ENCODE data around the gene EPS8L3.
"Not testable (repeated sequence)": the region's sequence is repeated elsewhere in the genome, so short reads cannot be mapped to it uniquely, and the experiment has no call there.

The EPS8L3 gene

GRCh38 chr1:109764561-109765482 is 1.1 kb upstream of the EPS8L3 start:
- DNase-seq (ENCODE audit: low spot score) = no peak

- DNase-seq (ENCODE audit: low spot score) = no peak
Observed at GRCh38 chr1:109762821-109763645, 690 bp downstream of the EPS8L3 start.

GRCh38 chr1:109762039-109762585 is 1.6 kb downstream of the EPS8L3 start:
- no peak for DNase-seq (ENCODE audit: low spot score)

DNA sequence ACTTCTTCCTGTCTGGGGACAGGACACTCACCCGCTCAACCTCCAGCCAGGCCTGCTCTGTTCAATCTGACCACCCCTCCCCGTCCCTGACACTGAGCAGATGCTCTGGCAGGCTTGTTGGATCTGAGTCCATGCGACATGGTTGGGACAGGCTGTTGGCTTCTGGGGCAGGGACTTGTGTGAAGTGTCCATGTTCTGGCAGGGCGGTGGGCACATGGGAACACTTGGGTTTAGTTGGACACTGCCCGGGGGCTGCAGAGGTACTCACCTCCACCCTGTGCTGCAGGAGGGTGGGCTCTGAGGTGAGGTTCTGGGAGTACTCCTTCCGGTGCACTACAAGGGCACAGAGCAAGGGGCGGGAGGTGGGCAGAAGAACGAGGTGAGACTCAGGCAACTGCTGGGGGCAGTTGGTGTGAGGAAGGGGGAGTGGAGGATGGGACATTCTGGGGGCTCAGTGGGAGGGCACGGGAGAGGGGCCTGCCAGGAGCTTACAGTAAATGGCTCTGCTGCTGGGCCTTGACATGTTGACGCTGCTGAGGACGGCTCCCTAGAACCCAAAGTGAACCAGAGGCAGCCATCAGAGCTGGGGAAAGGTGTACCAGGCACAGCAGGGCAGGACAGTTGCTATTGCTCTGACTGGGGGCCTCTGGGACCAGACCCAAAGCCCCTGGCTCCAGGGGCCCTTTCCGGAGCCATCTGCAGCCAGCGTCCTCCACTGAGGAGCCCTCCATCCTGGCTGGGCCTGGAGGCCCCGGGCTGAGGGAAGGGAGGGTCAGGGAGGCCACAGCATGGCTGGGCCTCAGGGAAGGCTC is 2.3 kb downstream of the EPS8L3 start:
- no peak for DNase-seq (ENCODE audit: low spot score)

DNA sequence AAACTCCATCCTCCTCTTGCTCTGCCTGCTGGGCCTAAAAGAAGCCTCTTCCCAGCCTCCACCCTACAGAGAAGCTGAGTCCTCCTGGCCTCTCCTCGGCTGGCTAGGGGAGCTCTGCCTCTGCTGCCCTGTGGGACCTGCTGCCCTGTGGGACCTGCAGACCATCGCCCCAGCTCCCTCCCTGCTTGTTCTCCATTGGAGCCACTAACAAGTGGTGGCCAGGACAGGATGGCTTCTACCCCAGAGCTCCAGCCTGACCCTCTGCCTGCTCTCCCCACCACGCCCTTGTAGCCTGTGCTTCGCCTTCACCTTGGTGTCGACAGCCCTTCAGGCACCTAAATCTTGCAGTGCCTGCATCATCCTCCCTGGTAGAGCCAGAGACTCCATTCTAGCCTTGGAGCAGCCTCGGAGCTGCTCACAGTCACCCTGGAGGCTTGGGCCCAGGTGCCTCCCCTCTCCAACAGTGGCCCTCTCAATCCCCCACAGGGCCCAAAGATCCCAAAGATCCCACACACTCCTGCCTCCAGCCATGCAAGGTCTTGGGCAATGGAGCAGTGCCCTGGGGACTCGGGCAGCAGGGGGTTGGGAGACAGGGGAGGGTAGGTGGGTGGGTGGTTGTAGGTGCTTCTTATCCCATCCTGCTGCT is 3.0 kb downstream of the EPS8L3 start:
- no peak for DNase-seq (ENCODE audit: low spot score)

- DNase-seq (ENCODE audit: low spot score) = no peak
Observed at GRCh38 chr1:109759513-109760334, 4.0 kb downstream of the EPS8L3 start.

- no peak for DNase-seq (ENCODE audit: low spot score)
Observed at GRCh38 chr1:109757936-109758786, 5.6 kb downstream of the EPS8L3 start.

DNA sequence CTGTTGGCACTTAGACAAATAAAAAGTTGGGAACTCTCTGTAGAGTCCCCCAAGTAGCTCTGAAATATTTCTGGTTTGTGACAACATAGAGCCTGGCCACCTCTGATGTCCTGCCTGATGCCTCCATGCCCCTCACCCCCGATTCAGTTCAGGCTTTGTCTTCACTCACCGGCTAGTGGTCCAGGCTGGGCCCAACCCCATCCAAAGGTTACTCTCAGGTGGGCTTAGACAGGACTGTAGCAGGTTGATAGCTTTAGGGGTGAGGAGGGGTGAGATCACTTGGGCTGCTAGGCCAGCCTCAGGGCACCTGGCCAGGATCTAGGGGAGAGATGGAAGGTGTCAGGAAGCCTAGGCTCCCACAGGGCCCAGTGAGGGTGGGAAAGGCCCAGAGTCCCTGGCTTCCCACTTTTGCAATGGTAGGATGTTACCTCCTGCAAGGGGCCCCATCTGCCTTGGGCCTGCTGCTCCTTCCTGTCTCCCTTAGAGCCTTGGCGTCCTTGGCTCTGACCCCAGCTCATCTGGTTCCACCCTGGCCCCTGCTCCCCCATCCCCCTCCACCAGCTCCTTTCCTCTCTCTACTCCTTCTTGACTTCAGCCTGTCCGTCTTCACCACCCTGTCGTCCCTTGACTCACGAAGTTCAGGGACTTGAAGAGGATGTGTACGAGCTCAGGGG is 6.7 kb downstream of the EPS8L3 start:
- DNase-seq (ENCODE audit: low spot score) = no peak

DNA sequence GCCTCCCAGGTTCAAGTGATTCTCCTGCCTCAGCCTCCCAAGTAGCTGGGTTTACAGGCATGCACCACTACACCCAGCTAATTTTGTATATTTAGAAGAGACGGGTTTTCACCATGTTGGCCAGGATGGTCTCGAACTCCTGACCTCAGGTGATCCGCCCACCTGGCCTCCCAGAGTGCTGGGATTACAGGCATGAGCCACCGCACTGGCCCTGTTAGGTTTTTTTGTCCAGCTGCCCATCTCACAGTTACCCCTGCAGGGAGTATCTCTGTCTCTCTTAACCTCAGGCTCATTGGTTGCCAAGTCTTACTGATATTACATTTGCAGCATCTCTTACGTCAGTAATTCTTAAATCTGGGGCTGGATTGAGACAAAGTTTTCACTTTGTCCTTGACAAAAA is 7.4 kb downstream of the EPS8L3 start:
- DNase-seq (ENCODE audit: low spot score) = not testable (repeated sequence)

- DNase-seq (ENCODE audit: low spot score) = no peak
Observed at GRCh38 chr1:109754738-109755137, 9.0 kb downstream of the EPS8L3 start.

GRCh38 chr1:109751531-109752260 is 12.0 kb downstream of the EPS8L3 start:
- no peak for DNase-seq (ENCODE audit: low spot score)

DNA sequence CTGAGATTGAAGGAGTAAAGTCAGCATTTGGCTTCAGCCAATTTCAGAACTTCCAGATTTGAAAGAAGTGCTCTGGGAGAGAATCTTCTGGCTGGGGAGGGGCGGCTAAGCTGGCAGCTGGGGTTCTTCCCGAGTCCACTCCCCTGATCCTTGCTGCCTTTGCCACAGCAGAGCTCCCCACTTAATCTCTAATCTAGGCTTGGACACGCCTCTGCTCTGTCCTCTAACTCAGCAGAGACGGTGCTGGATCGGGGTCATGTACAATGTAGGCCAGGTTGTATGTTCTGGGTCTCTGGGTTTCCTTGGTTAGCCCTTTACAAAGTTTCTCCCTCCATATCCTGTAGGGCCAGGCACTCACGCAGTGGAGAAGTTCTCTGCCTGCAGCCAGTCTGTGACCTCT is 12.8 kb downstream of the EPS8L3 start:
- DNase-seq (ENCODE audit: low spot score) = no peak

DNA sequence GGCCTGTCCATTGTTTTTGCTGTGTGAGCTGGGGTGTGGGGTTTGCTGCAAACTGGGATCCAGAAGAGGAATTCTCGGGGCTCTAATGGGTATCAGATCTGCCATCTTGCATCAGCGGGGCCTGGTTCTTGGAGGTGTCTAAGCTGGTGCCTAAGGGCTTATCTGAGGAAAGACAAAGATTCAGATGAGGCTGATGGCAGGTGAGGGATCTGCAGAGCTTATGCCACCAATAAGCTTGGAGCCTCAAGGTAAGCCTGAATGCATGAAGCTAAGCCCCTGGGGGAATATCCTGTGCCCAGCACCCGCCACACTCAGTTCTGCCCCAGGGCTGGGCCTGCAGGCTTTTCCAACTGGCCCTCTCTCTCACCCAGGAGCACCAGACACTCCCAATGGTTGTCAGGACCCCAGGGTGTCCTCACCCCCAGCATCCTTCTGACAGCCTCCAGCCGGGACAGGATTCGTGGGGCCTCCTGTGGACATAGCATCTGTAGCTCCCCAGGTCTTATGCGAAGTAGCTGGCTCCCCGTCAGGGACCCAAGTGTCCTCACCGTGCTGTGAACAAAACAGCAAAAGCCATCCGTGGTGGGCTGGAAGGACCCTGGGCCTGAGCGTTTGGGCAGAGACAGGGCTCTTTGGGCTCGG is 13.4 kb downstream of the EPS8L3 start:
- no peak for DNase-seq (ENCODE audit: low spot score)

DNA sequence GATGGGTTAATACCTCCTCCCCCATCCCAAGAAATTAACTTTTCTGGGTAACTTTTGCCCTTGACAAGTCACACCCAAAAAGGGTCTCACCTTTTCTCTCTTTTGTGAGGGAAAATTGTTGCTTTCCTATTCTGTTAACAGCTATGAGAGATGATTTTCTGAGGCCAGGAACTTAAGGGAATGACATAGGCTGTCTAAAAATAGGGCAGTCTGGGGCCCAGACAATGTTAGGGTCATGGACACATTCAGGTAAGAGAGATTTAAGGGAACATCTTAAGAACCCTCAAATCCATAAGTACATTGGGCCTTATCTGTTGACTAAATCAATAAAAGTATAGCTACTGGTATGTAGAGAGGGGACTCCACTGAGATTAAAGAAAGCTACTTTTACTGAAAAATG is 14.5 kb downstream of the EPS8L3 start:
- no peak for DNase-seq (ENCODE audit: low spot score)

- not testable (repeated sequence) for DNase-seq (ENCODE audit: low spot score)
Observed at GRCh38 chr1:109748311-109748710, 15.4 kb downstream of the EPS8L3 start.

DNA sequence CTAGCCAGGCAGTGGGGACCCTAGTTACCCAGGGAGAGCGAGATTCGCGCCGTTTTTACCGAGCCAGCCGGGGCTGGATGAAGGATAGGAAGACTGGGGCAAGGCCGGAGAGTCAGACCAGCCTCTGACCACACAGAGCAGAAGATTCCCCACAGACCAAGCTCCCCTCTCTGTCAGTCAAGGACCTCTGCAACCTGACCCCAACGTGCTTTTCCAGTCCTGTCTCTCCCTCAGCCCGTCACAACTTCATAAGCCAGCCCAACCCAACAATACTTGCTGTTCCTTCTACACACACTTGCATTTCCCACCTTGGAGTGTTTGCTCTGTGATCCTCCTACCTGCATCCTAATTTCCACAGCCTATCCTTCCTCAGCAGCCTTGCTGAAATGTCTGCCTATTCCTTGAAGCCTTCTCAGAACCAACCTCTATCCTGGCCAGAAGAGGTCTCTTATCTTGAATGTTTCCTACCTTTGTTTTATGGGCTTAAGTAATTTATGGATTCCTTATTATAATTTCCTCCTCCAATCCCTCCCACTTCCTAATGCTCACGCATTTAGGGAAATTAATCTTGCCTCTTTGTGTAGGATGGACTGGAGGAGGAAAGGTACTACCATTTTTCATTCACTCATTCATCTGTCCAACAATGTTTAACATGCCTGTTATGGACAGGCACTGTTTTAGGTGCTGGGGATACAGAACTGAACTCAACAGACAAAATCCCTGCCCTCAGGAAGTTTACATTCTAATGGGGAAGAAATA is 22.9 kb downstream of the EPS8L3 start, which contains the start of gene GSTM3:
Gene GSTM3, minus strand, starts transcription at position 424 of the 759 bp plus-strand sequence. CDS start 751 bp downstream, outside the sequence.
- no peak for DNase-seq (ENCODE audit: low spot score)

Data from ecto neural progenitor cell (in vitro differentiated cells).